ENCODE data around the gene SSR4.

SSR4 gene

DNA sequence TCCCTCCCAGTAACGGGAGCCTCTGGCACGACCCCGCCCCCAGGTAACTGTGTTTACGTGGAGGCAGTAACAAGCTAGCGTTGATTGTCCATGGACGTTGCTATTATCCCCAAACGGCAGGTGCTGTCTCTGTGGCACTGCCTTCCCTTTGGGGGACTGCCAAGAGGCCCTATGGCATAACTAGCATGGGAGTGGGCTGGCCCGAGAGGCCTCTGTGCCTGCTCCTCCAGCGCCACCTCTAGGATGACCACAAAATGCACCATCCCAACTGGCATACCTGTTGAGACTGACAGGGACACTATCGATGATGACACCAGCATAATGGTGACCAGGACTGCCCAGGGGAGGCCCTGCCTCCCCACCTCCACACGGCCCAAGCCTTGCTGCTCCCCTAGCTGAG, 12.2 kb upstream of the SSR4 start:
- DNase-seq: peak in 1 of 2 experiments; percentile 60

DNA sequence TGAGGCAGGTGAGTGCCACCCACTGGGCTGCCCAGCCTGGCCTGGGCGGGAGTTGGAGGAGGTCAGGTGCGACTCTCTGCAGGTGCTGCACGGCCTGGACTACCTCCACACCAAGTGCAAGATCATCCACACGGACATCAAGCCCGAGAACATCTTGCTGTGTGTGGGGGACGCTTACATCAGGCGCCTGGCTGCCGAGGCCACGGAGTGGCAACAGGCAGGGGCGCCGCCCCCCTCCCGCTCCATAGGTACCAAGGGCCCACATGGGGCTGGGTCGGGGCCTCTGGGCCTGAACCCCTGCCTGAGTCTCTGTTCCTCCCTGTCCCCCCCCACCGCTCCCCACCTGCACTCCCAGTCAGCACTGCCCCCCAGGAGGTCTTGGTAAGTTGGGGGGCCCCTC, 11.6 kb upstream of the SSR4 start:
- DNase-seq: no peak

DNA sequence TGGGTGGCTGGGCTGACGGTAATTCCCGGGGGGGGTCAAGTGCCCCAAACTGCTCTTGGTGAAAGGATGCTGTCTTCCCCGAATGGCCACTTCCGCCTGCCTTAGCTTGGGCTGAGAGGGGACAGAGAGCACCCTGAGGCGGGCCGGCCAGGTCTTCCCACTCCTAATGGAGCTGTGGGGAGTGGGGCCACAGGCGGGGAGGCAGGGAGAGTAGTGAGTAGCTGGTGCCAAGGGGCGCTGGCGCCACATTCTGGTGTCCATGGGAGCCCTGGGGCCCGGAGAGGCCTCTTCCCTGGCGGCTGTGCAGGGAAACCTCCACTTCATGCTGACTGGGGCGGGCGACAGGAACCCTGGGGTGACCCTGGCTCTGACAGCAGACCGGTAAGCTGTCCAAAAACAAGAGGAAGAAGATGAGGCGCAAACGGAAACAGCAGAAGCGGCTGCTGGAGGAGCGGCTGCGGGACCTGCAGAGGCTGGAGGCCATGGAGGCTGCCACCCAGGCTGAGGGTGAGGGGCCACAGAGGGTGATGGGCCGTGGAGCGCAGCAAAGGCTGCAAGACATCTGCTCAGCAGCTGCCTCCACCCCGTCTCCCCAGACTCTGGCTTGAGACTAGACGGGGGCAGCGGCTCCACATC, 11.0 kb upstream of the SSR4 start:
- no peak for DNase-seq

DNA sequence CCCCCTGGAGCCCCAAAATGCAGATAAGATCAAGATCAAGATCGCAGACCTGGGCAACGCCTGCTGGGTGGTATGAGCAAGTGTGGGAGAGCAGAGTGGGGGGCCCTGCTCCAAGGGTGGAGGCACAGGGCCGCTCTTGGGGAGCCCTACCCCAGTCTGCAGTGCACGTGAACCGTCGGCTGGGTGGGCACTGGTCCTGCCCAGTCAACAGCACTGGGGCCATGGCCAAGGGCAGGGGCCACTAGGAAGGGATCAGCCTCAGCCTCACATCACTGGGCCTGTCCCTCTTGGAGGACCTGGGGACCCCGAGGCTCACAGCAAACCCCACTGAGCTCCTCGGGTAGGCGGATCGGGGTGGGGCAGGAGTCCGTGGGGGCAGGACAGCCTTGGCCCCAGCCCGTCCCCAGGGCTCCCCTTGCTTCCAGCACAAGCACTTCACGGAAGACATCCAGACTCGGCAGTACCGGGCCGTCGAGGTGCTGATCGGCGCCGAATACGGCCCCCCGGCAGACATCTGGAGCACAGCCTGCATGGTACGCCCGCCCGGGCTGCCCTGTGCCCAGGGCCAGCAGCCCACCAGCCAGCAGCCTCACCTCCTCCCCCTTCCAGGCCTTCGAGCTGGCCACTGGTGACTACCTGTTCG, 10.0 kb upstream of the SSR4 start:
- DNase-seq: no peak

DNA sequence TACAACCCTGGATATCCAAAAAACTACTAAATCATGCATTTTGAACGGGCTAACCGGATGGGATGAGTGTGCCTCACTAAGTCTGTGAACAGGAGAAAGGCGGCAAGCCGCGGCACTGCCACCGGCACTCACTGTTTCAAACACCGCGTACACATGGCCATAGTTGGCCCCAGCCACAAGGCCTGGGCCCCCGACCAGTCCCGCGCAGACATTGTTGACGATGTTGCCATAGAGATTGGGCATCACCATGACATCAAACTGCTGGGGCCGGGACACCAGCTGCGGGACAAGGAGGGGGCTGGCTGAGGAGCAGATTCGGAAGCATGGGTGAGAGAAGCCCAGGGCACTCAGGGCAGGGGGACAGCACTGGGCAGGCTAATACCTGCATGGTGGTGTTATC, 7.8 kb upstream of the SSR4 start:
- no peak for DNase-seq

DNA sequence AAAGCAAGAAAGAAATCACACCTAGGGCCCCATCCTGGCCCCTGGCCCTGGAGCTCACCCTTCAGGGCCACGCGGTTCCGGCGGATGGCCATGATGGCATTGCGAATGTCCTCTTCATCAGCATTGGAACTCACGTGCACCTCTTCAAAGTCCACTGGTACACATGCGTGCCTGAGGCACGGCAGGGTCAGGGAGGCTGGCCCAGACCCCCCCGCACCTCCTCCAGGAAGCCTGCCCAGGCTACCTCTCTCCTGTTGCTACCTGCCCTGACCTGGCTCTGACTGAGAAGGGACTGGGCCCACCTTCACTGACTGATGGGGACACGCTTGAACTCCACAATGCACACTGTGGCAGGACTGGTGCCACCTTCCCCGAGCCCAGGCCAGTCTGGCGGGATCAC, 4.8 kb upstream of the SSR4 start:
- DNase-seq: no peak

DNA sequence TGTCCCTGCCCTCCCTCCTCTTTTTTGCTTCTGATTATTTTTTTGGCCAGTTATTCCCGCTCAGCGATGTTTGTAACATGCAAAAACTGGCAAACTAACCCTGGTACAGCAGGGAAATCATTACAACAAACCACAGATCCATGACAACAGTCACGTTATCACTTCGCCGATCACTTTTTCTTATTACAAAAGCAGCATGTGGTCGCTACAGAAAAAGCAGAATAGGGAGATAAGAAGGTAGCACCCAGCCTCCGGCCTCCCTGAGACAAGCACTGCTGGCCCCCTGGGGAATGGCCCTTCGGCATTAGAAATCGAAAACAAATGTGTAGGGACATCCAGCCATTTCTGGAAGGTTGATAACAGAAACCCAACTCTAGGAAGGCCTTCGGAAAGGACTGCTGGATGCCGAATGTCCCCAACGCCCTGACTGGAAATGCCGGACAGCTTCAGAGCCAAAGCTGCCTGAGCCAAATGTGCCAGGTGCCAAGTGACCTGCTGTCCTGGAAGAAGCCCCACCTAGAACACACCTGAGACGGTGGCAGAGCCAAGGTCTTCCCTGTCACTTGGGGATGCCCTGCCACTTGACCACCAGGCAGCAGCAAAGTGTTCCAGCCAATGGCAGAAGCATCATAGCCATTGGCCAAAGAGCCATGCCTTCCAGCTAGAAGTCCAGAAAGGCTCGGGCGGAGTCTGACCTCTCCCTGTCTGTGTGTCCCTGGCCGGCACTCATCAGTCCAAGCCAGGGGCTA, 3.2 kb upstream of the SSR4 start:
- no peak for DNase-seq

DNA sequence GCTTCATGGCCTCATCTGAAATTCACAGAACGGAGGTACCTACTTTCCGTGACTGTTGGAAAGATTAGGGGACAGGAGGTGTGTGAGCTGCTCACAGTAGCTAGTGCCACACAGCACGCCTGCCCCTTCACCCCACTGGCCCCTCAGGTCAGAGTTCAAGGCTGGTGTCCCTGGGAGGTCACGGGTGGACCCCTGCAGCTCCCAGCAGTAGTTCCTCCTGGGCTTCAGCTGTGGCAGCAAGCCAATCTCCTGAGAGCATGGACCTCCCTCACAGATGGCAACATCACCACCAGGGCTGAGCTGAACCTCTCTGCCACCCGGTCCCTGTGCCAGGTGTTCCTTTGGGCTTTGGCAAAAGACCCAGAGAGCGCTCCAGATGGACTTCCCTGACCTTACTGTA, 2.1 kb upstream of the SSR4 start:
- DNase-seq: peak in 1 of 2 experiments; percentile 49

DNA sequence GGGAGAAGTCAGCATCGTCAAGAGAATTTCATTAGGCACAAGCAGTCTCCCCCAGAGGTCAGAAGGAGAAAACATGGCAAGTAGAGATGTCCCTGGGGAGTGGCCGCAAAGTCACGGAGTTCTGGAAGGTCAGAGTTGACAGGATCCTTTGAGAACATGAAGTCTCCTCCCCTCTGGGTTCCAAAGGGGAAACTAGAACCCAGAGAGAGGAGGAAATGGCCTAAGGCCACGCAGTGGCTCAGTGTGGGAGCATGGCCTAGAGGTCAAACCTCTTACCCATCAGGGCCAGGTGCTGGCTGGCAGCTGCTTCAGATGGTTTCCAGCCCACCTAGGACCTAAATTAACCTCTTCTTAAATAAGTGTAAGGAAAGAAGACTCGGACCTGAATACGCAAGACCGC, 1.2 kb upstream of the SSR4 start:
- DNase-seq: no peak

DNA sequence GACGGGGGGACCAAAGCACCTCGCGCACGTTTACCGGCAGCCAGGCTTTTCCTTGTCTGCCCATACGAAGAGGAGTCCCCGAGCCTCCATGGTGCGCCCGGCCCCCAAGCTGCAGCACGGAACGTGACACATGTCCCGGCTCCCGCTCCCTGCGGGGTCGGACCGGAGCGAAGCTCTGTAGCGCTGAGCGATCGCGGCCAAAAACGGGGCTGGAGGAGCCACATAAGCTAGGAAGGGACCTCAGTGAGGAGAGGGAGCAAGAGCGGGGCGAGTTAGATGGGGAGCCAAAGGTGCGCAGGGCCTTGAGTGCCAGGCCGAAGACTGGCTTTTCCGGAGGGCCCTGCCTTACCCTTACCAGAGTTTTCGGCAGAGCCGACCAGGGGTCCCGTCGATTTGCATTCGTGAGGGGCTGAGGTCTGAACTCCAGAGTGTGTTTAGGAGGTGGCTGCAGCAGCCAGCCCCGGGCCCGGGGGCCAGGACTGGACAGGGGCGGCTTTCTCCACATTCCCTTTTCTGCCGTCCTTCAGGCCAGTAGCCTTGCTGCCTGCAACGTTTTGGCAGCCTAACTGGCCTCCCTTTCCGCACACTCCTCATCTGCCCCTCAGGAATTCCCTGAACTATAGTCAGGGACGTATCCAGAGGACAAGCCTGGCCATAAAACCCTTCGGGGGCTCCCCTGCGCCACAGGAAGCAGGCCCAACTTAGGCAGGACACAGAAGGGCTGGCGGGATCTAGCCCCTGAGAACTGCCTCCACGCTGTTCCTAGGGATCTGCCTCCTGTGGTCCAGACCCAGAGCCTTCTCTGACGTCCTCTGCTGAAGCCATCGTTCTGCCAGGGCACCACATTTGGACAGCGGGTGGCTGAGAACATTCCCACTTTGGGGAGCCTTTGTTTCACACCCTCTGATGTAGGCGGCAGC, 689 bp downstream of the SSR4 start:
- DNase-seq: no peak

DNA sequence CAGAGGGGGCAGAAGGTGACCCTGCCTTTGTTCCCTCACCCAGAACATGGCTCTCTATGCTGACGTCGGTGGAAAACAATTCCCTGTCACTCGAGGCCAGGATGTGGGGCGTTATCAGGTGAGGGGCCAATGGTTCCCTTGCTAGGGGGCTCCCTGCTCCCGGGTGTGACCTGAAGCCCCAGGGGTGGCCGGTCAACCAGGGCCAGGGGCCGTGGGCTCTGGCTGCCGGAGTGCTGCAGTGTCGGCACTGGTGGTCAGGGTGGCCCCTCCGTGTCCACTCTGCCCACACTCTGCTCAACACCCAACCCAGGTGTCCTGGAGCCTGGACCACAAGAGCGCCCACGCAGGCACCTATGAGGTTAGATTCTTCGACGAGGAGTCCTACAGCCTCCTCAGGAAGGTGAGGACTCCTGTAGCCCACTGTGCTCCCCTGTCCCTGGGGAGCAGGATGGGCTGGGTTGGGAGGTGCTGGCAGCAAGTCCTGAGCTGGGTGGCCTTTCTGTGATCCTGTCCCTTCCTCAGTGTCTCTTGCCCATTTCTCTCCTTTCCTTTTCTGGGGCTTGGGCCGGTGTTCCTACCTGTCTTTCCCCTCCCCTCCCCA, 3.0 kb downstream of the SSR4 start:
- DNase-seq: no peak

DNA sequence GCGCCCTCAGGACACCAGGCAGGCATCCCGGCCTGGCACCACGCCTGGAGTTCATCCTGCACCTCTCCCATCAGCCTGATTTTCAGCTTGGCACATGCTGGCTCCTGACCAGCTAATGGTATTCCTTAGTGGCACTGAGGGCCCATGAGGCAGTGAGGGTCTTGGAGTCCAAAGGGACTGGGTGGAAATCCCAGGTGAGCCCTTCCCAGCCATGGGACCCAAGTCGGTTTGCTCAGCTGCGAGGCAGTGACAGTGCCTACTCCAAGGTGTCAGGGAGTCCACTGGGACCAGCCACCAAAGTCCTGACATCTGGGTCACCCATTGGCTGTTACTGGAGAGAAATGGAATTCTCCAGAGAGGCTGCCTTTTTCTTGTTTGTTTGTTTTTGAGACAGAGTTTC, 4.9 kb downstream of the SSR4 start:
- no peak for DNase-seq

DNA sequence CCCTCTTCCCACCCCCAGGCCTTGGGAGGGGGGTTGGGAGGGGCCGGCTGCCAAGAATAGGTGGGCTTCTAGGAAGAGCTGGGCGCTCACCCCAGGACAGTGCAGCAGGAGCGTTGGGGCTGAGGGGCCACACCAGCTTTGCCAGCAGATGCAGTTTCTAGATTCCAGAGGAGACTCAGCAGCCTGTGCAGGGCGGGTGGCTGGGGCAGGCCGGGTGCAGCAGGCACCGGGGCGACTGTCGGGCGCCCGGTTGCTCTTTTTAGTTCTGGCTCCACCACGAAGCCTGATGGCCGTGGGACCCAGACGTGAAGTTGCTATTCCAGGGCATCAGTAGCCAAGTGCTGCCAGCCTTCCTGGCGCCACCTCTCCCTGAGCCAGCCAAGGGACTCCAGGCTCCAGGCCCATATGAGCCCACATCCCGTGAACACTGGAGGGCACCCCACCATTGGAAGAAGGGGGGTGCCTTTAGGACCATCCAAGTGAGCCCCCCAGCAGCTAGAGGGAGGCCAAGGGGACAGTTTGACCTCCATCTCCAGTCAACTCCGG, 5.8 kb downstream of the SSR4 start:
- DNase-seq: no peak

DNA sequence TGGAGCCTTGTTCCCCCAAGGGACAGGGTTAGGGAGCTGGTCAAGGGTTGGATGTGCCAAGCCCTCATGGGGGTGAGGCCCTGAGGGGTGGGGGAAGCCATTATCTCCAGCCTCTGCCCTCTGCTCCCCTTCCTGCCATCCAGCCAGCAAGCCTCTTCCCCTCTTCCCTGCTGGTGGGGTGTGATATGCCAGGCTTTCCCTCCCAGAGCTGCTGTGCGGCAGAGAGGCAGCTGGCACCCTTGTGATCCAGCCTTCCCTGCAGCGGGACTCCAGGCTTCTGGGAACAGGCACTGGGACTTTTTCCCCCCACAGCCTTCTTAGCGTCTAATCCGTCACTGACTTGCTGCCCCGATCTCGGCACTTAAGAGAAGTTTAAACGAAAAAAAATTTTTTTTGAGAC, 6.3 kb downstream of the SSR4 start:
- DNase-seq: no peak

DNA sequence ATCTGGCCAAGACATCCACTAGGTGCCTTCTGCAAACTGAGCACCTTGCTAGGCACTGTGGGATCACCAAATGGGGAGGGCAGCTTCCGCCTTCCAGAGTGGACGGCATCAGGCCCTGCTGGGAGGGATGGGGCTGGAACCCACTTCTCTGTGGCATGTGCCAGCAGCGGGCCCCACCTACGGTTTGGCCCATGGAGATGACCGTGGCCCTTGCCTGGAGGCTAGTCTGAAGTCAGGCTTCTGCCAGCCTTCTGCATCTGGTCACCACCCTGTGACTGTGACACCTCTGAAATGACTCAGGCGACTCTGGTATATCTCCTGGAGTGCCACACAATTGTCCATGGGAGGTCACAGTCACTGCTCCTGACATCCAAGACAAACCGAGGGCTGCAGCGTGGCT, 7.2 kb downstream of the SSR4 start:
- no peak for DNase-seq

DNA sequence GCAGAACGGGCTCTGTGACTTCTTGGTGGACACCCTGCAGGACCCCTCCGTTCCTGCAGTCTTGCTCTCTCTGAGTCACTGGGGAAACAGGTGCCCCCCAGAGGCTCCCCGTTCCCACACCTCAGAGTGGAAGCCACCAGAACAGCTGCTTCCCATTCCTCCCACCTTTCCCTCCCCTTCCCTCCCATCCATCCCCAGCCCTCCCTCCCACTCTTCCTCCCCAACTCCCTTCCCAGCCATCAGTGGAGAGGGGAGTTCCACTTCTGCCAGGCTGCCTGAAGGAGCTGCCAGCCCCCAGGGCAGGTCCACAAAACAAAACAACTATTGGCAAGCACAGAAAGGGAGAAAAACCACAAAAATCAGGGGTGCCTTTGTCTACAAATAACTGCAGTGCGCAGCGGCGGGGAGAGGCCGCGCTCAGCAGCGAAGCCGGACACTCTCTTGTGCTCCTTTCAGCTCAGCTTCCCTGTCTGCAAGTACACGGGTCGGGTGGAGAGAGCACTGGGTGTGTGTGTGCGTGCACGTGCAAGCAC, 8.1 kb downstream of the SSR4 start:
- no peak for DNase-seq

DNA sequence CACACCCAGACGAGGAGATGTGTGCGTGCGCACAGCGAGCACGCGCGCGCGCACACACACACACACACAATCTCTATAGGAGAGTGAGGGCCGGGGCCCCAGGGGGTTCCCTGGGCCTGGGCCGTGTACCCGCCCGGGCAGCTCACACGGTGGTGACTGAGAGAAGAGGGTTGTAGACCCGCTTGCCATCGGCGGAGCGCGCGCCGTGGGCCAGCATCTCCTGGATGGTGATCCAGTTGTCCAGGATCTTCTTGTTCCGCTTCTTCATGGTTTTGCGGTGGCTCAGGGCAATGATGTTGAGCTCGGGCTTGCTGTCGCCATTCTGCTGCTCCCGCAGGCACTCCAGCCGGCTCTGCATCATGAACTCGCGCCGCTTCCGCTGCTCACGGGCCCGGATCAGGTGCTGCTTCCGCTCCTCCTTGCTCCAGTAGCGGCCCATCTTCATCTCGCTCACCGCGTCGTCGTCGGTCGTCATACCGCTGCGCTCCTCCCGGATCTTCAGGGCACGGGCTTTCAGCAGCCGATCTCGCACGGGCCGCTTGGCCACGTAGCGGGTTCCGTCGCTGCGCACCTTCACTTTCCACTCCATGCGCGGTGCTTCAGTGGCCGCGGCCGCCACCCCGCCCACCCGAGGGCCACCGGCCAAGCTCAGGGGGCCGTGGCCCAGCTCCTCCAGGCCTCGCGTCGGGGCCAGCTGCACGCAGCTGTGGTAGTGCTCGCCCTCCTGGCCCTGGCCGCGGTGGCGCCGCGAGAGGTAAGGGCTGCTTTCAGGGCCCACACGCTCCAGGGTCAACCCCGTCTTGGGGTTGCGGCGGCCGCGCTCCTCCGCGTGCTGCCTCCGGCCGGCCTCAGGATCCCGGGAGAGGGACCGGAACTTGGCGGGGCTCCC, 9.0 kb downstream of the SSR4 start:
- no peak for DNase-seq

DNA sequence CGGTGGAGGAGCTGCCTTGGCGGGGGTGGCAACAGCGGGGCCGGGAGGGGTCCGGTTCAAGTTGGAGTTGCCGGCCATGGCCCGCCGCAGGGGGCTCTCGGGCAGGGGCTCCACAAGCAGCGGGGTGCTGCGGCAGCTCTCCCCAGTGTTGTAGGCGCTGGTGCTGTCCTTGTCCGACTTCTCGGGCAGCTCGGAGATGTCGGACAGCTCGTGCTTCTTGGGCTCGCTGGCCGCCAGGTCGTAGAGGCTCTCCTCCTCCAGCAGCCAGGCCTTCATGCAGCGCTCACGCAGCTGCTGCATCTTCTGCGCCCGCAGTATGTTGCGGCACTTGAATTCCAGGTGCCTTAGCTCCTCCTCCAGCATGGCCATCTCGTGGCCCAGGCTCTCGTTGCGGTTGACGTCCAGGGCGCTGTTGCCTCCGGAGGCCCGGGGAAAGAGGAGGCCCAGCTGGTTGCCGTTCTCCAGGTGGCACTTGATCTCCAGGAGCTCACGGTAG, 9.7 kb downstream of the SSR4 start:
- no peak for DNase-seq

DNA sequence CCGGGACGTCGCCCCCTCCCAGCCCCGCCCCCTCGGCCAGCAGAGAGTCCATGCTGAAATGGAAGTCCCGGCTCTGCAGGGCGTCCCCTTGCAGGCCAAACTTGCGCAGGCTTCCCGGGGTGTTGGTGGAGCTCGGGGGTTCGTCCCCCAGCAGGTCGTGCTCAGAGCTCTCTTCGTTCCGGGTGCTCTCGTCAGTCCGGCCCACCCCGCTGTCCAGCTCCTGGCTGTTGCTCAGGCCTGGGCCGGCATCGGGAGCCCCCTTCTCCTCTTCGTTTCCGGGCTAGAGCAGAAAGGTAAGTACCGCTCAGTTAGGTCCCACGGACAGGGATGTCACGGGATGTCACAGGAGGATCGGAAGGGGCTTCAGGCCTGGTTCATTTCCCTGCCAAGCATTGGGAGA, 10.2 kb downstream of the SSR4 start:
- DNase-seq: no peak

DNA sequence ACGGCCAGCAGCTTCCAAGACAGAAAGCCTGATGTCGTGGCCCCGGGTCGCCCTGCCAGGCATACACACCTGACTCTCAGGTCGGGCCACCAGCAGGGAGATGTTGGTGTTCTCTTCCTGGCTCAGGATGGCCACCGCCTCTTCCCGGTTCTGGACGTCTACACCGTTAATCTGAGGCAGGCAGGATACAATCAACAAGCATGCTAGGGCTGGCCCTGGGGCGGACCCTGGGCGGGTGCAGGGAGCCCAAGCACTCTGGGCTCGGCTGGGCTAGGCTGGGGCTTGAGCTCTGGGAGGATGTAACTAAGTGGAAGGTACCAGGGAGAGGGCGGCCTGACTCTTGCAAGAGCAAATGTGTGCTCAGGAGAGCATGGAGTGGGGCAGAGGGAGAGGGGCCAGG, 11.0 kb downstream of the SSR4 start:
- no peak for DNase-seq

DNA sequence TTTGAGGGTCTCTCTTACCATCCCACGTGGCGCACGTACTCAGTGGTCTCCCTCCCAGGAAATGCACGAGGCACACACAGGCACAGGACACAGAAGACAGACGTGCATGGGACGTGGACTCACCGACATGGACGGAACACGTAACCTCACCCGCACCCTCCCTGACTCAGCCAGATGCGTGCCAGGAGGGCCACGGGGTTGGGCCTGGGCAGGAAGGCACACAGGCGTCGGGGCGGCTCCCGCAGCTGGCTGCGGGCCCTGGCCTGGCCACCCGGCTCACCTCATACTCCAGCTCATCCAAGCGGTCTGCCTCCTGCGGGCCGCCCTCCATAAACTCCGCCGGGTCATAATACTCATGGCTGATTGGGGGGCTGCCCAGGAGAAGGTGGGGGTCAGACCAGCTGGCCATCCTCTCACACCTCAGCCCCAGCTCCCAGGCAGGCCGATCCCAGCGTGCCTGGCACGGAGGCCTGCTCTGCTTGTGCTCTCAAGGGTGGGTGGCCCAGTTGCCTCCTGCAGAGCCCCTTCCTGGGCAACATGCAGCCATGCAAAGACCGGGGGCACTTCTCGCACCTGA, 12.6 kb downstream of the SSR4 start:
- no peak for DNase-seq

Data from NCI-H524 (cell line).